GM23338 (cell line): ENCODE data around the gene DAB1. TPM values are rescaled to one million over a fixed set of nuclear protein-coding genes. Genes with fewer than 3 reads are reported as not detected.

Experiments
- ATAC-seq: fragments of 200-7000 bp; cut with Tn5 transposase; 3 replicates; pipeline ENCODE4 v1.9.1; 2020
- DNase-seq: peaks from one replicate; pipeline ENCODE4 v3.0.0-alpha.2; 2015; ENCODE audit warnings: low spot score
- H2AFZ ChIP-seq: fragments of 200-600 bp; sonication (generic); 2 replicates; pipeline ENCODE4 v1.8.0; 2016; ENCODE audit warnings: antibody characterized with exemption, mild to moderate bottlenecking, moderate library complexity
- H3F3A ChIP-seq: fragments of 200-600 bp; sonication (generic); replicated peaks from 2 replicates; pipeline ENCODE4 v1.8.0; 2017; ENCODE audit warnings: antibody characterized with exemption, mixed run types, low read depth
- H3K27ac ChIP-seq: fragments of 200-600 bp; sonication (generic); 2 replicates; pipeline ENCODE4 v1.6.1; 2016; ENCODE audit warnings: low read depth
- H3K27me3 ChIP-seq: fragments of 200-600 bp; sonication (generic); 2 replicates; pipeline ENCODE4 v1.8.0; 2016; ENCODE audit warnings: mild to moderate bottlenecking, mixed run types, moderate library complexity; ENCODE audit not compliant: insufficient read depth
- H3K36me3 ChIP-seq: fragments of 200-600 bp; sonication (generic); 2 replicates; pipeline ENCODE4 v1.8.0; 2016; ENCODE audit warnings: mild to moderate bottlenecking; ENCODE audit not compliant: insufficient read depth
- H3K4me1 ChIP-seq: fragments of 200-600 bp; sonication (generic); 2 replicates; pipeline ENCODE4 v1.8.0; 2016; ENCODE audit warnings: mild to moderate bottlenecking, moderate library complexity; ENCODE audit not compliant: insufficient read depth
- H3K4me2 ChIP-seq: fragments of 200-600 bp; sonication (generic); 2 replicates; pipeline ENCODE4 v1.7.1; 2017; ENCODE audit warnings: mixed run types
- H3K4me3 ChIP-seq: fragments of 200-600 bp; sonication (generic); 2 replicates; pipeline ENCODE4 v1.6.1; 2016; ENCODE audit warnings: mixed run types
- H3K79me2 ChIP-seq: fragments of 200-600 bp; sonication (generic); replicated peaks from 2 replicates; pipeline ENCODE4 v1.8.0; 2017; ENCODE audit warnings: mild to moderate bottlenecking; ENCODE audit not compliant: insufficient read depth
- H3K9me2 ChIP-seq: fragments of 200-600 bp; sonication (generic); 2 replicates; pipeline ENCODE4 v1.8.0; 2017; ENCODE audit not compliant: insufficient read depth
- H4K20me1 ChIP-seq: fragments of 200-600 bp; sonication (generic); replicated peaks from 2 replicates; pipeline ENCODE4 v1.8.0; 2017; ENCODE audit warnings: mild to moderate bottlenecking; ENCODE audit not compliant: insufficient read depth
- H3K27ac Mint-ChIP-seq: 2 replicates; pipeline ENCODE4 v1.8.0; 2020; ENCODE audit warnings: inconsistent platforms, mild to moderate bottlenecking, moderate library complexity, mixed read lengths
- H3K27me3 Mint-ChIP-seq: 3 replicates; pipeline ENCODE4 v1.8.0; 2022; ENCODE audit warnings: low read depth, mild to moderate bottlenecking, moderate library complexity, mixed read lengths, inconsistent platforms; ENCODE audit not compliant: insufficient read depth, poor library complexity
- H3K36me3 Mint-ChIP-seq: 3 replicates; pipeline ENCODE4 v1.8.0; 2021; ENCODE audit warnings: low read depth, mild to moderate bottlenecking, inconsistent platforms, moderate library complexity, mixed read lengths
- H3K4me1 Mint-ChIP-seq: 3 replicates; pipeline ENCODE4 v1.8.0; 2020; ENCODE audit warnings: mild to moderate bottlenecking, inconsistent platforms, mixed read lengths
- H3K4me3 Mint-ChIP-seq: 3 replicates; pipeline ENCODE4 v1.8.0; 2021; ENCODE audit warnings: moderate library complexity, mild to moderate bottlenecking, inconsistent platforms, mixed read lengths
- H3K9me3 Mint-ChIP-seq: 3 replicates; pipeline ENCODE4 v1.8.0; 2020; ENCODE audit warnings: moderate library complexity, mild to moderate bottlenecking, inconsistent platforms, mixed read lengths
- CREB1 ChIP-seq: fragments of 250-450 bp; sonication (Bioruptor Pico); IDR thresholded peaks from 2 replicates; pipeline ENCODE4 v1.5.0; 2020; ENCODE audit warnings: low read depth, mild to moderate bottlenecking, moderate library complexity
- EZH2 ChIP-seq: fragments of 200-600 bp; sonication (generic); IDR thresholded peaks from one replicate; pipeline ENCODE4 v1.8.0; 2017; ENCODE audit warnings: antibody characterized with exemption, mild to moderate bottlenecking, low read depth; ENCODE audit not compliant: unreplicated experiment
- EZH2phosphoT487 ChIP-seq: fragments of 200-600 bp; sonication (generic); IDR thresholded peaks from one replicate; pipeline ENCODE4 v1.8.1; 2018; ENCODE audit warnings: antibody characterized with exemption; ENCODE audit not compliant: unreplicated experiment
- NANOG ChIP-seq: IDR thresholded peaks from 2 replicates; pipeline ENCODE4 v1.6.1; 2016; ENCODE audit warnings: antibody characterized with exemption, borderline replicate concordance
- POLR2AphosphoS5 ChIP-seq: IDR thresholded peaks from 2 replicates; pipeline ENCODE4 v1.6.1; 2016; ENCODE audit warnings: antibody characterized with exemption, low read depth
- REST ChIP-seq: IDR thresholded peaks from one replicate; pipeline ENCODE4 v1.6.1; 2018; ENCODE audit warnings: antibody characterized with exemption; ENCODE audit not compliant: unreplicated experiment
- ZNF331 ChIP-seq: fragments of 250-450 bp; sonication (Bioruptor Pico); IDR thresholded peaks from 2 replicates; pipeline ENCODE4 v1.5.0; 2020; ENCODE audit warnings: low read depth, mild to moderate bottlenecking, moderate library complexity
- ZNF462 ChIP-seq: fragments of 250-450 bp; sonication (Bioruptor Pico); IDR thresholded peaks from 2 replicates; pipeline ENCODE4 v1.5.0; 2020; ENCODE audit warnings: mild to moderate bottlenecking, moderate library complexity
- polyA plus RNA-seq: library from polyadenylated mRNA; unstranded; fragments of >200 nt; fragmentation: Nextera tagmentation; extraction: Ambion mirVana; gene quantifications from 2 replicates; pipeline ENCODE4 v1.2.1, GENCODE V29; 2016
- total RNA-seq: library from RNA; depleted of rRNA; stranded (reverse); fragments of >200 nt; shearing (Covaris generic); gene quantifications from 2 replicates; pipeline ENCODE4 v1.2.3, GENCODE V29; 2014

DAB1 gene
- total and polyA plus RNA-seq, 2 experiments from 2014 or later, result 12.8 to 14.5 TPM

GRCh38 chr1:57146100-57146499 is 277.8 kb downstream of the DAB1 start (continued):
- no peak for TF ChIP-seq REST

GRCh38 chr1:57142999-57143398 is 280.9 kb downstream of the DAB1 start:
- ATAC-seq (no peak), DNase-seq (no peak)
- Histone ChIP-seq H3K4me3 (no peak overlapping the region), H3F3A (no peaks in the 10 kb centered on the region), H2AFZ (no peak overlapping the region), H3K27ac (no peak overlapping the region), H3K4me1 (no peaks in the 10 kb centered on the region), H3K79me2 (no peaks in the 10 kb centered on the region), H3K27me3 (no peaks in the 10 kb centered on the region), H4K20me1 (no peaks in the 10 kb centered on the region), H3K36me3 (no peaks in the 10 kb centered on the region), H3K4me2 (no peak overlapping the region), H3K9me2 (0 out of 2 replicates have a peak, but pooled peaks cover 3% of the 10 kb centered on the region)
- H3K36me3 Mint-ChIP-seq, result no peaks in the 10 kb centered on the region
- H3K9me3 Mint-ChIP-seq, result no peaks in the 10 kb centered on the region
- H3K27me3 Mint-ChIP-seq, result peaks cover 3% of the 10 kb centered on the region
- TF ChIP-seq POLR2AphosphoS5 (no peak), EZH2phosphoT487 (no peak), NANOG (no peak), ZNF331 (no peak), CREB1 (no peak), ZNF462 (no peak), EZH2 (no peak)
- peaks cover 5% of the 10 kb centered on the region for H3K4me1 Mint-ChIP-seq
- H3K4me3 Mint-ChIP-seq, result no peak overlapping the region
- no peak overlapping the region for H3K27ac Mint-ChIP-seq
